ENCODE measurements around the gene KRIT1.

Gene KRIT1

DNA sequence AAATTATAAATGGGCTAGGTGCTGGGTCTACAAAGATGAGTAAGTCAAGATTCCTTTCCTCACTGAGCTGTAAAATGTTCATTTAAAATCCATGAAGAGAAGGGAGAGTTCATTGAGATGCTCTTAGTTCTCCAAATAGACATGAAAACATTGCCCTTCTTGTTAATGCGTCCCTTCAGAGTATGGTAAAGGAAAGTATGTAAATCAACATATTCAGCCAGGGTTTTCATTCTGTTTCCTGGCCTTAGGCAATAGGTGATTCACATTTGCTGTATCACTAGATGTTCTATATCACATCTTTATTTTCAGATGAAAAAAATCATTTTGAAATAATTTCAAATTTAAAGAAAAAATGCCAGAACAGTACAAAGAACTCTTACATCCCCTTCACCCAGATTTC is 5.5 kb upstream of the KRIT1 start:
- no peak overlapping the region for H3K4me3 ChIP-seq (ENCODE audit: low read length)
- TF ChIP-seq, protein P1, sequence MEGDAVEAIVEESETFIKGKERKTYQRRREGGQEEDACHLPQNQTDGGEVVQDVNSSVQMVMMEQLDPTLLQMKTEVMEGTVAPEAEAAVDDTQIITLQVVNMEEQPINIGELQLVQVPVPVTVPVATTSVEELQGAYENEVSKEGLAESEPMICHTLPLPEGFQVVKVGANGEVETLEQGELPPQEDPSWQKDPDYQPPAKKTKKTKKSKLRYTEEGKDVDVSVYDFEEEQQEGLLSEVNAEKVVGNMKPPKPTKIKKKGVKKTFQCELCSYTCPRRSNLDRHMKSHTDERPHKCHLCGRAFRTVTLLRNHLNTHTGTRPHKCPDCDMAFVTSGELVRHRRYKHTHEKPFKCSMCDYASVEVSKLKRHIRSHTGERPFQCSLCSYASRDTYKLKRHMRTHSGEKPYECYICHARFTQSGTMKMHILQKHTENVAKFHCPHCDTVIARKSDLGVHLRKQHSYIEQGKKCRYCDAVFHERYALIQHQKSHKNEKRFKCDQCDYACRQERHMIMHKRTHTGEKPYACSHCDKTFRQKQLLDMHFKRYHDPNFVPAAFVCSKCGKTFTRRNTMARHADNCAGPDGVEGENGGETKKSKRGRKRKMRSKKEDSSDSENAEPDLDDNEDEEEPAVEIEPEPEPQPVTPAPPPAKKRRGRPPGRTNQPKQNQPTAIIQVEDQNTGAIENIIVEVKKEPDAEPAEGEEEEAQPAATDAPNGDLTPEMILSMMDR (conservative IDR thresholded peaks at IDR 0.05; ENCODE audit: low read length): no peak
- DNase-seq (ENCODE audit: low read depth): no peak

DNA sequence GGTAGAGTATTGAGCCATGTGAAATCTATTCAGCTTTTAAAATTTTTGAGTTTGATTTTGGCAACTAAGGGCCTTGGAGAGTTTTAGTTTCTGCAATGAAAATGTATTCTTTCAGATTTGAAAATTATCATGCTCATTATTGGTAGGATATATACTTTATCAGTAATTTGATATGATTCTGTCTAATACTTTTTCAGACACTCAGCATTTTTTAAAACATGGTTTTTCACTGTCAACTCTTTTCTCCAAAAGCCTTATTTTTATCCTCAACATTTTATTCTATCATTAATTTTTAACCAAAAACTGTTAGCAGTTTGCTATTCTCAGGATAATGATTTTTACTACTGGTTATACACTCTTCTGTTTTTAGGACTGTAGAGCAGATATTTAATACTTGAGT is 4.9 kb upstream of the KRIT1 start:
- no peak overlapping the region for H3K4me3 ChIP-seq (ENCODE audit: low read length)
- DNase-seq (ENCODE audit: low read depth): no peak

DNA sequence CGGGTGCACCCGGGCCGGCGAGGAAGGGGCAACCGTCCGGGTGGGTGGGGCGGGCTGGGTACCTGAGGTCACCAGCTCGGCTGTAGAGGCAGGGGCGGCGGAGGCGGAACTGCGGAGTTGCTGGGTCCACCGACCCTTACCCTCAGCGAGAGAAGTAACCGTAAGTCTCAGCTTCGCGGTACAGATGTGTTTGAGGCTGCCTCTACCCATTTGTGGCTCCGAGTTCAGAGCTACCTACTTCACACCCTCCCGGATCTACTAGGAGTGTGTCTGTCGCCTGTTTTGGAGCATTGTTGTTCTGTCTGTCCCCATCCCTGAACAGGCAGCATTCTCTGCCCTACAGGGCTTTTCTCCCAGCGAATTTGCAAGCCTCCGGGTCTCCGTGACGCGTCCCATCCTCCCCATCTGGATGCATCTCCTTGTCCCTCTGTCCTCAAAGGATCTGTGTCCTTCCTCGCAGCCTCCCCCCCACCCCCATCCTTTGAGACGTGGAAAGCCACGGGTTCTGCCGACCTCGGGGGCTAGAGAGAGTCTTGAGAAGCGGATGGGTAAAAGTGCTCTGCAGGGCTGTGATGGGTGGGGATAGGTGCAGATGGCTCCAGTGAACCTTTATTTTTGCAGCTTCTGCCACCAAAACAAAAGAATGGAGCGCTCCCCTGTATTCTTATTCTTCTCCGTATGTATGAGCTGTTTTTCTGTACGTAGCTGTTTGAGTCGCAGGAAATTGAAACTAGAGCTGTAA is 817 bp upstream of the KRIT1 start:
- DNase-seq (ENCODE audit: low read depth): no peak
- TF ChIP-seq, protein P1 (conservative IDR thresholded peaks at IDR 0.05; ENCODE audit: low read length): no peak
- peak overlapping the region; percentile 90 for H3K4me3 ChIP-seq (ENCODE audit: low read length)

More for the DNA sequence above, 4.9 kb upstream of the KRIT1 start:
- TF ChIP-seq, protein P1 (conservative IDR thresholded peaks at IDR 0.05; ENCODE audit: low read length): no peak

DNA sequence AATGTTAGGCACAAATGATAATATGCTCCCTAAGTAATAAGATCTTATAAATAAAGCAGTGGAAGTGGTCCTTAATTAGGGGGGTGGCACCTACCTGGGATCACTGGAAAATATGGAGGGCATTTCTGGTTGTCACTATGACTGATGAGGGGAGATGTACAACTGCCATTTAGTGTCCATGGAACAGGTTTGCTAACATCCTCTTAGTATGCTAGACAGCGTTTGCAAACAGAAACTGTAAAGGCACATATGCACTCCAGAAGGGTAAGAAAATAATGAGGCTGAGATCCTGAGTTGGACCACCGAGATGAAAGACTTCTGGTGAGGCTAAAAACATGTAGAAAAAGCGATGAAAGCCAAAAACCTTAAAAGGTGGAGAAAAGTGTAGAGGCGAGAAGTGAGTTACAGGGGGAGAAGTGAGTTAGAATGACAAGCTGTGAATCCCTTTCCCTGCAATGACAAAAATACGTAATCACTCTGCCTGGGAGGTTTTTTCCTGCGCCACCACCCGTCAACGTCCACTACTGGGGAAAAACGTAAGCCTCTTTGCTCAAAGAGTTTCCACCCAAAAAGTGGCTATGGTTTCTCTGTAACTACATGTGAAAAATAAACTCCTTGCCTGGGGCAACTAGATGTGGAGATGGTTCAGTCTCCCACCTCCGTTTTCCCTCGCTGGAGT is 767 bp downstream of the KRIT1 start:
- TF ChIP-seq, protein P1 (conservative IDR thresholded peaks at IDR 0.05; ENCODE audit: low read length): peak; percentile 25
- peak overlapping the region; percentile 90 for H3K4me3 ChIP-seq (ENCODE audit: low read length)
- peak; percentile 28 for DNase-seq (ENCODE audit: low read depth)

DNA sequence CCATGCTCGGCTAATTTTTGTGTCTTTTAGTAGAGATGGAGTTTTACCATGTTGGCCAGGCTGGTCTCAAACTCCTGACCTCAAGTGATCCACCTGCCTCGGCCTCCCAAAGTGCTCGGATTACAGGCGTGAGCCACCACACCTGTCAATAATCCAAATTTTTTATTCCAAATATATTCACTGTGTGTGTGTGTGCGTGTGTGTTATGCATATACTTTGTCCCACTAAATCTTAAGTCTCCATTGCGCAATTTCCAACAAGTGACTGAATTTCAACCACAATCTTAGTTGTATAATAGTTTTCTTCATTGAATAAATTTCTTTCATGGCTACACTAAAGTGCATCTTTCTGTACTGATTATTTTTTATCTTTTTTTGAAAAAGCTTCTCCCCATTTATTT is 2.7 kb downstream of the KRIT1 start:
- peak; percentile 21 for DNase-seq (ENCODE audit: low read depth)
- TF ChIP-seq, protein P1 (conservative IDR thresholded peaks at IDR 0.05; ENCODE audit: low read length): no peak
- no peak overlapping the region for H3K4me3 ChIP-seq (ENCODE audit: low read length)

DNA sequence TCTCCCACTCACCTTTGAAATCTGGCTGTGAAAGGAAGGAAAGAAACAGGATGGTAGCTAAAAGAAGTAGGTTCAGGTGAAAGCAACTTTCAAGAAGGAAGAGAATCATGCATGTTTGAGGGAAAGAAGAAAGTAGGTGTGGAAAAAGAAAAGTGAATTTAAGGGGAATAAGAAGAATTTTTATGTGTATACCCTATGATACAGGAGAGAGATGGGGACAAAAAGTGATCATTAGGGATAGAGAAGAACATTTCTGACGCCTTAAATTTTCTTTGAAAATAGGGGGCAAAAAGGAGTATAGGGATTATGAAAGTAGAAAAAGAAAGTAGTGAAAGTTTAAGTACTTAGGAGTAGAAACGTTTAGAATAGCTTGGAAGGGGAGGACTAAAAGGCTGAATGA is 15.2 kb downstream of the KRIT1 start:
- DNase-seq (ENCODE audit: low read depth): no peak
- H3K4me3 ChIP-seq (ENCODE audit: low read length): no peak overlapping the region
- TF ChIP-seq, protein P1 (conservative IDR thresholded peaks at IDR 0.05; ENCODE audit: low read length): no peak

DNA sequence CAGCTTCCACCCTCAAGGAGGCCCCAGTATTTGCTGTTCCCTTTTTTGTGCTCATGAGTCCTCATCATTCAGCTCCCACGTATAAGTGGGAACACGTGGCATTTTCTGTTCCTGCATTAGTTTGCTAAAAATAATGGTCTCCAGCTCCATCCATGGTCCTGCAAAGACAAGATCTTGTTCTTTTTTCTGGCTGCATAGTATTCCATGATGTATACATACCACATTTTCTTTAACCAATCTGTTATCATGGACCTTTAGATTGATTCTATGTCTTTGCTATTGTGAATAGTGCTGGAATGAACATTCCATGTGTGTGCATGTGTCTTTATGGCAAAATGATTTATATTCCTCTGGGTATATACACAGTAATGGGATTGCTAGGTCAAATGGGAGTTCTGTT is 17.0 kb downstream of the KRIT1 start:
- TF ChIP-seq, protein P1 (conservative IDR thresholded peaks at IDR 0.05; ENCODE audit: low read length): no peak
- no peak for DNase-seq (ENCODE audit: low read depth)

More for the DNA sequence above, 17.0 kb downstream of the KRIT1 start:
- H3K4me3 ChIP-seq (ENCODE audit: low read length): no peak overlapping the region

All from AG10803 (cell line).